ENCODE results near the gene CLCN6. TPM values are rescaled to one million over a fixed set of nuclear protein-coding genes. Genes with fewer than 3 reads are reported as not detected.
A peak's percentile ranks its signal among the peaks of the same experiment; 100 is the strongest.

Gene CLCN6
- total and polyA plus RNA-seq, 2 experiments from 2014 or later = 14.1 to 23.6 TPM

GRCh38 chr1:11838349-11839272, 32.6 kb downstream of the CLCN6 start:
- no peaks in the 10 kb centered on the region for H3K9me2 ChIP-seq (replicated peaks; ENCODE audit: insufficient read depth)
- H3K4me2 ChIP-seq = no peak overlapping the region
- H3K9me3 ChIP-seq (ENCODE audit: low read depth) = no peaks in the 10 kb centered on the region
- H4K20me1 ChIP-seq (ENCODE audit: insufficient read depth, poor library complexity, severe bottlenecking) = peaks cover 7% of the 10 kb centered on the region
- peak; percentile 79 for DNase-seq (ENCODE audit: low spot score)
- no peaks in the 10 kb centered on the region for H3K27me3 ChIP-seq
- no peaks in the 10 kb centered on the region for H3K79me2 ChIP-seq
- WGBS (ENCODE audit: low lambda C conversion rate, missing lambda C conversion rate) = 72% methylated on average over 40 of the region's 40 CpGs
- H3K27ac ChIP-seq = no peak overlapping the region
- no peak overlapping the region for H3K4me3 ChIP-seq
- no peak overlapping the region for H2AFZ ChIP-seq
- peaks cover 16% of the 10 kb centered on the region for H3K4me1 ChIP-seq (ENCODE audit: insufficient read depth)
- peak; percentile 89 for TF ChIP-seq CTCF (IDR thresholded peaks at IDR 0.05; ENCODE audit: poor library complexity)
- no peak for TF ChIP-seq EZH2phosphoT487 (IDR thresholded peaks at IDR 0.05; ENCODE audit: low read depth, severe bottlenecking, unreplicated experiment)
- H3K36me3 ChIP-seq (replicated peaks; ENCODE audit: insufficient read depth, low read depth) = no peaks in the 10 kb centered on the region

DNA sequence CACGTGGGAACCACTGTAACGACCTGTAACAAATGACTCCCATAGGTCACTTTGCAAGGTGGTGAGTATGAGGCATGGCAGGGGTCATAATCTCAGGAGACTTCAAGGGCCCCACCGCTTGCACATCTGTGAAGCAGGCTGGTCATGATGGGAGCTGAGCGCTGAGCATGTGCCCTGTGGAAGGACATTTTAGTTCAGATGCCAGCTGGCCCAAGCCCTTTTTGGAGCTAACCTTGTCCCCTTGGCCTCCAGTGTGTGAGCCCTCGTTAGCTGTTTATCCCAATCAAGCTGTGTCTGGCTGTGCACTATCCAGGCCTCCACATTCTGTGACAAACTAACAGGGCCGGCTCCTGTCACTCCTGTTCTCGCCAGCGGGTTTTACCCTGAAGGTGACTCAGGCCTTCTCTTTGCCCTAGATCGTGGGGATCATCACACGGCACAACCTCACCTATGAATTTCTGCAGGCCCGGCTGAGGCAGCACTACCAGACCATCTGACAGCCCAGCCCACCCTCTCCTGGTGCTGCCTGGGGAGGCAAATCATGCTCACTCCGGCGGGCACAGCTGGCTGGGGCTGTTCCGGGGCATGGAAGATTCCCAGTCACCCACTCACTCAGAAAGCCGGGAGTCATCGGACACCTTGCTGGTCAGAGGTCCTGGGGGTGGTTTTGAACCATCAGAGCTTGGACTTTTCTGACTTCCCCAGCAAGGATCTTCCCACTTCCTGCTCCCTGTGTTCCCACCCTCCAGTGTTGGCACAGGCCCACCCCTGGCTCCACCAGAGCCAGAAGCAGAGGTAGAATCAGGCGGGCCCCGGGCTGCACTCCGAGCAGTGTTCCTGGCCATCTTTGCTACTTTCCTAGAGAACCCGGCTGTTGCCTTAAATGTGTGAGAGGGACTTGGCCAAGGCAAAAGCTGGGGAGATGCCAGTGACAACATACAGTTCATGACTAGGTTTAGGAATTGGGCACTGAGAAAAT, 34.0 kb downstream of the CLCN6 start:
- Histone ChIP-seq H3K27ac (no peak overlapping the region), H3K36me3 (replicated peaks; ENCODE audit: insufficient read depth, low read depth) (no peaks in the 10 kb centered on the region), H3K4me3 (no peak overlapping the region), H3K79me2 (no peaks in the 10 kb centered on the region), H3K27me3 (no peaks in the 10 kb centered on the region), H3K9me2 (replicated peaks; ENCODE audit: insufficient read depth) (no peaks in the 10 kb centered on the region), H3K4me2 (no peak overlapping the region), H3K9me3 (ENCODE audit: low read depth) (no peaks in the 10 kb centered on the region), H4K20me1 (ENCODE audit: insufficient read depth, poor library complexity, severe bottlenecking) (peaks cover 7% of the 10 kb centered on the region), H2AFZ (no peak overlapping the region), H3K4me1 (ENCODE audit: insufficient read depth) (peaks cover 16% of the 10 kb centered on the region)
- no peak for DNase-seq (ENCODE audit: low spot score)
- no peak for TF ChIP-seq CTCF (IDR thresholded peaks at IDR 0.05; ENCODE audit: poor library complexity)
- no peak for TF ChIP-seq EZH2 (IDR thresholded peaks at IDR 0.05; ENCODE audit: borderline replicate concordance)
- no peak for TF ChIP-seq EZH2phosphoT487 (IDR thresholded peaks at IDR 0.05; ENCODE audit: low read depth, severe bottlenecking, unreplicated experiment)
- 98% methylated on average over 20 of the region's 20 CpGs for WGBS (ENCODE audit: low lambda C conversion rate, missing lambda C conversion rate)

- Histone ChIP-seq H3K27me3 (no peaks in the 10 kb centered on the region), H3K9me2 (replicated peaks; ENCODE audit: insufficient read depth) (no peaks in the 10 kb centered on the region), H2AFZ (no peak overlapping the region), H3K9me3 (ENCODE audit: low read depth) (no peaks in the 10 kb centered on the region), H4K20me1 (ENCODE audit: insufficient read depth, poor library complexity, severe bottlenecking) (peaks cover 4% of the 10 kb centered on the region), H3K79me2 (no peaks in the 10 kb centered on the region), H3K4me3 (no peak overlapping the region), H3K4me2 (no peak overlapping the region), H3K27ac (no peak overlapping the region), H3K36me3 (replicated peaks; ENCODE audit: insufficient read depth, low read depth) (no peaks in the 10 kb centered on the region), H3K4me1 (ENCODE audit: insufficient read depth) (peaks cover 13% of the 10 kb centered on the region)
- TF ChIP-seq EZH2phosphoT487 (IDR thresholded peaks at IDR 0.05; ENCODE audit: low read depth, severe bottlenecking, unreplicated experiment) (no peak), CTCF (IDR thresholded peaks at IDR 0.05; ENCODE audit: poor library complexity) (no peak), EZH2 (IDR thresholded peaks at IDR 0.05; ENCODE audit: borderline replicate concordance) (no peak)
- 90% methylated on average over 17 of the region's 17 CpGs for WGBS (ENCODE audit: low lambda C conversion rate, missing lambda C conversion rate)
- no peak for DNase-seq (ENCODE audit: low spot score)
Measured at GRCh38 chr1:11841245-11842153, 35.5 kb downstream of the CLCN6 start.
